CD4-positive, alpha-beta T cell treated with Interleukin-15 for 1 hour (primary cell): Measurements from ENCODE around the gene SRCIN1.
A peak's percentile ranks its signal among the peaks of the same experiment; 100 is the strongest.

Source experiments
- DNase-seq: peaks from one replicate; pipeline ENCODE4 v3.0.0-alpha.2; 2020

Gene SRCIN1

DNA sequence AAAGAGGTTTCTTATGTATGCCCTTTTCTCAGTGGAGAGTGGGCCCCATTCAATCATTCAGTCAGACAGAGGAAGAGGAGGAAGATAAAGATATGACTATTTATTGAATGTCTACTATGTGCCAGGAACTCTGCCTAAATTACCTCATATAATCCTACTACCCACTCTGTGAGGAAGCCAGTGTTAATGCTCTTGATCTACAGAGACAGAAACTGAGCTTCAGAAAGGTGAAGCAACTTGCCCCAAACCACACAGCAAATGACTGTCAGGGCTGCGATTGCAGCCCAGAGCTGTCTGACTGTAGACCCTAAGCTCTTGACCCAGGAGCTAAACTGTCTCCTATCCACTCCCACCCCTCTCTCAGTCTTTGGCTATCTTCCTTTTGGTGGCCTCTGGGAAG, 8.4 kb downstream of the SRCIN1 start:
- no peak for DNase-seq

DNA sequence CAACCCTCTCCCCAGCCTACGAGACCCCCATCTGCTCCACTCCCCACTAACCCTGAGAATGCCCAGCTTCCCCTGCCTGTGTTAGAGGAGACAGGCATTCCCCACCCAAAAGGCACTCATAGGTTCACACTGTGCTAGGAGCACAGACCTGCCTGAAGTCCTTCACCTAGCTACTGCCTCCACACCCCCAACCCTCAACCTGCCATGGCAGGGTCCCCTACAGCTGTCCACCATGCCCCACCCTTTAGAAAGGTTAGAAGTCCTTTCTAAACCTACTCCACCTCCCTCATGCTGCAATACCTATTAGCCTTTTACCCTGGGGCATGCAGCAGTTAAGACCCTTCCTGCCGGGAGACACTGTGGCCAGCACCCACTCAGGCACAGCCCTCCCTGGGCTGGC, 9.1 kb downstream of the SRCIN1 start:
- no peak for DNase-seq

DNA sequence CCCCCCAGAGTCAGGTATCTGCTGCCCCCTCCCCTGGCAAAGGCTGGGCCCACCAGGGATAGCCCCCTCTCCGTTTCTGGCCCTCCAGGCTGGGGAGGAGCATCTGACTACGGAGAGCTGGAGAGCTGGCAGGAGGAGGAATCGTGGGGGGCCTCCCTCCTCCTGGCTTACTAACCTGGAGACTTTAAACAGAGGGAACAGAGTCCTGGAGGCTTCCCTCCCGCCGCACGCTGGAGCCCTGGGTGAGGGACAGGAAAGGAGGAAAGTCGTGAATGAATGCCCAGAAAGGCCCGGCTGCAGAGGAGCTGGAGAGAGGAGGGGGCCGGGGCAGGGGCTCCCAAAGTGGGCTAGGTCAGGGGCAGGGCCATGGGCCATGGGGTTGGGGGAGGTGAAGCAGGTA, 9.9 kb downstream of the SRCIN1 start:
- no peak for DNase-seq

DNA sequence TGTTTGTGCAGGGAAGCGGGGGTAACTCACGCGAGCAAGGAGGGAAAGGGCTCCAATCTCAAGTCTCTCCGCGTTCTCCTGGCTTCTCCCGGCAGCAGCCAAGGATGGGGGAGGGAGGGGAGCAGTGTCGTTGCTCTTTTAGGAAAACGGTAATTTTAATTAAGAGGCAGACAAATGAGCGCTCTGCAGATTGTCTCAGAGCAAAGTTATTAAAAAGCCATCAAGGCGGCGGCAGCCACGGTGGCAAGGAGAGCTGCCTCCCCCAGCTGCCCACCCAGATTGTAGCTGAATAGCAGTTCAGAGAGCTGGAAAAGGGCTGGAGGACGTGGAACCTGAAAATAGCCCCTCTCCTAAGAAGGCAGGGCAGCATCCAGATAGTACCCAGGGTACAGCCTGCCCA, 11.6 kb downstream of the SRCIN1 start:
- DNase-seq = no peak

DNA sequence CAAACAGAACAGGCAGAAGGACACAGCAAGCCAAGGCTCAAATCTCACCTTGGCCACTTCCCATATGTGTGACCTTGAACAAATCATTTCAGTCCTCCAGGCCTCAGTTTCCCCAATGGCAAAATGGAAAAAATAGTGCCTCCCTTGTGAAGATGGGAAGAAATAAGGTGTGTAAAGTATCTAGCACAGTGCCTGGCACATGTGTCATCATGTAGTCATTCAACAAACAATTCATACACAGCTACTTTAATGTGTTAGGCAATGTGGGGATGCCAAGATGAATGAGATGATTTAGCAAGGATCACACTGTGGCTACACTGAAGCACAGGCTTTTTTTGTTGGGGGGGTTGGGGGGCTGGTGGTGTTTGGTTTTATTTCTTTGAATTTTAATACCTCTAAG, 13.3 kb downstream of the SRCIN1 start:
- DNase-seq = no peak

DNA sequence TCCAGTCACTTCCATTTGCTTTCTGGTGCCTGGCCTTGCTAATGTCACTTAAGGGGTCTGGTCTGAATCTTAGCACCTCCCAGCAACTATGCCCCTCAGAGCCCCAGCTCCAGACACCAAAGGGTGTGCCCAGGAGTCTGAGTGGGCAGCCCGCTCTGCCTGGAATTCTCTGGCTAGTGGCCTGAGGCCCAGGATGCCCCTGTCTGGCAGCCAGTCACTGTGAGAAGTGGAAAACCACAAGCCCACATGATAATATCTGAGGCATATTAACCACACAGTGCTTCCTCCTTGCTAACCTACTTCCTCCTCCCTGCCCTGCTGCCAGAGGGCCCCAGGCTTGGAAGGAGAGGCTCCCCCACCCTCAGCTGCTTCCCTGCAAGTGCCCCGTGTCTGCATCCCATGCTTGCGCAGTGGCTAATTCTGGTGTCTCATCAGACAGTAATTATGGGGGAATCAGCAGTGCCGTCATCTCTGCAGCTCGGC, 14.0 kb downstream of the SRCIN1 start:
- DNase-seq = peak; percentile 33

DNA sequence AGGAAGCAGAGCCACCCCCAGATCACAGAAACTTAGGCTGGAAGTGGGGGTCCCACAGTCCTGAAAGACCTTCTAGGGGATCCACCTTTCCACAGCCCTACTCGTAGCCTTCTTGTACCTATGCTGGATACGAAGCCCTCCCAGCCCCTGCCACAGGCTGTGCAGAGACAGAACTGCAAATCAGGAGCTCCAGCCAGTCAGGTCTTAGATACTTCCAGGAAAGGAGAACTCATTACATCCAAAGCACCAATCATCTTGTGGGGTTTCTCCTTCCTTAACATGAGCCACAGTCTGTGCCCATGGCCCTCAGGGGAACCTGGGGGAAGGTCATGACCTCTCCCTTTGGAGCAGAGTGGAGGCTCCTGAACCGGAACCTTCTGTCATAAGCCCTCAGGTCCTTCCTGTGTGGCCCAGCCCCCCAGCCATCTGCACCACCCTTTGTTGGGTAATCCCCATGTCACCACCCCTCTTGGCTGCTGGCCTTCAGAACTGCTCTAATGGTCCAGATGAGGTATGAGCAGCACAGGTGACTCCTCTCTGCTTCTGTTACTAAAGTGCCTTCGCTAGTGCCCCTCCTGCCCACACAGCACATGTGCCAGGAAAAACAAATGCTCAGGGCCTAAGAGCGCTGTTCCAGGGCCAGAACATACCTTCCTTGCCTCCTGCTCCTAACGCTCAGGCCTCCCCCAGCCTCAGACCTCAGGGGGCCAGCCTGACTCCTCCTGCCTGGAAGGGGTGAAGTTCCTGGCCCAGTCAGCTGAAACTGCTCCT, 14.6 kb downstream of the SRCIN1 start:
- DNase-seq = peak; percentile 55

DNA sequence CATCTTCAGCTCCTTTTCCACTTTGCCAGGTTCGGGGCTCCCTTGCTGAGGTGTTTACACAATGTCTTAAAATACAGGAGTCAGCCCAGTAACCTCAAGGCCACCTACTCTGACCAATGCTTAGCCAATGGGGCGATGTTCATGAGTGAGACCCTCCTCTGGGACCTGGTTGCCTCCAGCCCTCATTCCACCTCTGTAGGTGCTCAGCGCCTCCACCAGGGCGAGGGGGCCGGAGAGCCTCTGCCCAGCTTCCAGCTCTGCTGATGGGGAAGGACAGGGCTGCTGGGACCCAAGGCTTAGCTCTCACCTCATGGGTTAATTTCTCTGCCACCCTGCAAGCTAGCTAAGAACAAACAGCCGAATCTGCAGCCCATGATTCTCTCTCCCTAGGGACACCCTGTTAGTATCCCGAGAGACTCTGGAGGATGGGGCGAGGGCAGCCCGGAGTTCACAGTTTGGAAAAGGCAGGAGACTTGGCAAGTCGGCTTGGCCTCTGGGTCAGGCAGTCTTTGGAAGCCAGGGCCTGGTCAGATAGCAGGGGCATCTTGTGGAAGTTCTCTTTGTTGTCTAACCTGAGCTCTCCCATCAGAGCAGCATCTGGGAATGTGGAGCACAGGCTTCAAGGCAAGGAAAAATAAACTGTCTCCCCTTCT, 16.2 kb downstream of the SRCIN1 start:
- no peak for DNase-seq

DNA sequence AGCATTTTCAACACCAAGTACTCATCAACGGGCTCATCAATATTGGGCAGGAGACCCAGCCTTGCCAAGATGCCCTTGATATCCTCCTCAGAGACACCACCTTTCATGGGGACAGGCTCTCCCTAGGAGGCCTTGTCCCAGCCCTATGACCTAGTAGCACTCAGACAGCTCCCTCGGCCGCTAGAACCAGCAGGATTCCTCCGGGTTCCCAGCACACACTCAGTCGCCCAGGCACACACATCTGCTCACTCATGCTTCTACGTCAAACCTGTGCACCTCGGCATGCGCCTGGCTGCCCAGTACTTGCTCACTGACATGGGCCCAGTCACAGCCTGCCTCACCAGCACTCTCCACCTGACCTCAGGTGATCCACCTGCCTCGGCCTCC, 17.0 kb downstream of the SRCIN1 start:
- DNase-seq = no peak

DNA sequence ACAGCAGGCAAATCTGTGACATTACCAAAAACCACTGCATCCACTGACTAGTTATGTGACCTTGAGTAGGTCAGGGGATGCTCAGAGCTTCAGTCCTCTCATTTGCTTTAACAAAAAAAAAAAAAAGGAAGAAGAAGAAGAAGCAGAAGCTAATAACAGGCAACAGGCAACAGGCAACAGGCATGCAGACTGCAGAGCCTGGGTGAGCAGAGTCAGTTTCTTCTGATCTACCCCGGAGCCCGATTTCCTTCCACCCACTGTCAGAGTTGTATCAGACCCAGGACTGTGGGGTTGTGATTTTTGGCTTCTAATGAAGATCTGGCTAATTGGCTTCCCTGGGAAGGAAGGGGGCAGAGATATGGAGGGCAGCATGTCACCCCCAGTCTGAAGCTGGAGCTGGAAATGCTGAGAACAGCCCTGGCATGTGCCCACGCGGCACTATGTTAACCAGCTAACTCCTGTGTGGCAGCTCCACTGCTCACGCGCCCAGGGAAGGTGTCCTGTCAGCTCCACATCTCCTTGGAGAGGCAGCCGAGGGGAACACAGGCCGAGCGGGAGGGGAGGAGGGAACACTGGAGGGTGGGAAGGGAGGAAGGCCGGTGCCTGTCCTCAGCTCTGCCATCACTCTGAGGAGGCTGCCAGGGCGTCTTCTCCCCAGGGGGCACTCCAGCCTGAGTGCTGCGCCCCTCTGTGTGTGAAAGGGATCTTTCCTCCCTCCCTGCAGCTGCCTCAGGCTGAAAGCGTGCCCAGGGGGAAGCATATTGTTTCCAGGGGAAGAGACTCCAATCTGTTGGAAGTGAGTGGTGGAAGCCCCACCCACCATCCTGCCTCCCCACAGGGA, 17.6 kb downstream of the SRCIN1 start:
- no peak for DNase-seq

DNA sequence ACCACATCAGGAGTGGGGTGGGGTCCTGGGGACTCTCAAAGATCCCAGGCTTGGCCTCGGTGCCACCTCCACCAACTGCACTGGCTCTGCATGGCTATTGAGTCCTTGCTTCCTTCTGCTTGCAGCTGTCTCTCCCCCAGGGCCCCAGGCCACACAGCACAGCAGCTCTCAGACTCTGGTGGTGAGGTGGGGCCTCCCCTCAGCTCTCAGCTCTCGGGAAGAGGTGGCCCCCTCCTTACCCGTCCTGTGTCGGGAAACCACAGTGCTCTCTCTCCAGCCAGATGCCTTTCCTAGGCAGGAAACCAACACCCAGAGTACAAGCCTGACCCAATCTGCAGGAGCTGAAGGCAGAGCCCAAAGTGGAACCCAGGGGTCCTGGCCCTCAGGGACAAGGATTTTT, 18.5 kb downstream of the SRCIN1 start:
- no peak for DNase-seq

DNA sequence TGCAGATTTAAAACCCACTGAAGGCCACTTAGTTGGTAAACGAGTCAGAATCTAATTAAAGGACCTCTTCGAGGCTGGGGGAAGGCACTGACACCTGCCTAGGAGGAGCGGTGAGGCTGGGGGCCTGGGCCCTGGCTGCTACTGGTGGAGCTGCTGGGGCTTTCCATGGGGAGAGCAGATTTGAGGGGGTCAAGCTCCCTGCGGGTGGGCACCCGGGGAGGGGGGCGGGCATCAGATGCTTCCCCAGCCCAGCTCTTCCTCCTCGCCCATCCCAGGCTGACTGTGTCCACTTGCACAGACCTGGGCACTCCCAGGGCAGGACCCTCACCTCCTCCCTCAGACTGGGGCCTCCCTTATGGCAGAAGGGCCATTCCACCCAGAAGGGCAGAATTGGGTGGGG, 19.0 kb downstream of the SRCIN1 start:
- no peak for DNase-seq

DNA sequence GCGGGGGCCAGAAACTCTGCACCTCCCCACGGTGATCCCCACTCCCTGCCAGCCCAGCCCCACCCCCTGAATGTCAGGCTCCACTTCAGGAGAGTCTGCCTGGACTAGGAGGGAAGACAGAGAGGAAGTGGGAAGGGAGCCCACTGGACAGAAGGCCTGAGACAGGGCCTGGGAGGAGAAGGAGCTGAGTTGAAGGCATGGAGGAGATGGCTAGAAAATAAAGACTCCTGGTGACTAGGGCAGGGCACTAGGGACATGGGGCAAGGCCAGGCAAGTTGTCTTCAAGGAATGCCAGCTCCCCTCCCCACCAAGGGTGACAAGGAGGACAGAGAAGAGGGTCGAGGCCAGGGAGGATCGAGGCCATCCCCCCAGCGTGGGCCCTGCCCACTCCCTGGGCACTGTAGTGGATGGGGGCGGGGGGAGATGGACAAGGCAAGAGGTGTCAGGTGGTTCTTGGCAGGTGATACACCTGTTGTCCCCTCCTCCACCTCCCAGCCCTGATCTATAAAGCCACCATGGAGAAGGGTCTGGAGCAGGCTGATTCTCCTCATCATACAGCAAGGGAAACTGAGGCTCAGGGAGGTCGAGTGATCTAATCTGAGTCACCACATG, 19.7 kb downstream of the SRCIN1 start:
- no peak for DNase-seq

DNA sequence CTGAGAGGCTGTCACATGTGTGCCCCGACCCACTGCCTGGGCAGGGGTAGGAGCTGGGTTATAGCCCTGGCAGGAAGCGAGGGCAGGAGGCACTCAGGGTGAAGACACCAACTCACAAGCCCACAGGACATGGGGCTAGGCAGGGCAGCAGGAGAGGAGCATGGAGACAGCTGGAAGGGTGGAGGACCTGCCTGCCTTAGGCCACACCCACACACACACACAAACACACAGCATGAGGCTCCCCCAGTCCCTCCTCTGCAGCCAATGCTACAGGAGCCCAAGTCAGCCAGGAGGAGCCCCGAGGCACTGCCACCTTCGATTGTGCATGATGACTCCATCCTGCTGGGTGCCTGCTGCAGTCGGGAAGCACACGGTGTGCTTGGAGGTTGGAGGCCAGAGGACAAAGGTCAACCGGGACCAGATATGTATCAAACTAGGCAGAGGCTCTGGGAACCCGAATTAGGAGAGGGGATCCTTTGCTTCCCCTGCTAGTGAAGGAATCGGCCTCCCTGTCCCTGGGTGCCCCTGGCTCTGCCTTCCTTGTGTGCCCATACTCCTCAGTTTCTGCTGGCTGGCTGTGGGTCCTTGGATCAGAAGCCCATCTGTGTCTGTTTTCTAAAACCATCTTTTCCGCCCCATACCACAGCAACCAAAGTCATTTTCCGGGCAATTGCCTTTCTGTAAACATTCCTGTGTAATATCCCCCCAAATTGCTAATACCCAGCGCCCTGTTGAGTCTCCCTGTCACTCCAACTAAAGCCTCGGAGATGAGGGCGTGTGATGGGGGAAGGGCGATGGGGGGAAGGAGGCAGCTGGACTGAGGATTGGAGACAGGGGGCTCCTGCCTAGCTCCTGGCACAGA, 20.5 kb downstream of the SRCIN1 start:
- no peak for DNase-seq

DNA sequence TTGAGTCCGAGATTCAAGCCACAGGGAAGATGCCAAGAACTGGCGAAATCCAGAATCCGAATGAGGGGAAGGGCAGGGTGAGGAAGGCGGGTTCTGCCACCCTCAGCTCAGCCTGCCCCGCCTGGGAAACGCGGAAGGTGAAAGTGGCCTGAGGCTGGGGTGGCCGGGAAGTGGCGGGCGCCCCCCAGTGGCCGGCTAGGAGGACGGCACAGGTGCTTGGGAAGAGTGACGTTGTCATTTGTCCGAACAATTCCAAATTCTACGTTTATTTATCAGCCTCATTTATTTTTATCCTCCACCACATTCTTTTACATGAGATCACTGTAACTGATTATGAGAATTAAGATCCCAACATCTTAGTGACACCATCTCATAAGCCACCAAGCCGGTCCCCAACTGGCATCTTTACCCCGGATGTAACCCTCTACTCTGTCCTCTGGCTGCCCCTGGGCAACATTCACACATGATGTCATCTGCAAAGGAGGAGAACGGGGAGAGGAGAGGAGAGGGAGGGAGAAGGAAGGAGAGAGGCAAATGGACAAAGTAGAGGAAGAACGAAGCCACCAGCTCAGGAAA, 21.3 kb downstream of the SRCIN1 start:
- DNase-seq = peak; percentile 62

DNA sequence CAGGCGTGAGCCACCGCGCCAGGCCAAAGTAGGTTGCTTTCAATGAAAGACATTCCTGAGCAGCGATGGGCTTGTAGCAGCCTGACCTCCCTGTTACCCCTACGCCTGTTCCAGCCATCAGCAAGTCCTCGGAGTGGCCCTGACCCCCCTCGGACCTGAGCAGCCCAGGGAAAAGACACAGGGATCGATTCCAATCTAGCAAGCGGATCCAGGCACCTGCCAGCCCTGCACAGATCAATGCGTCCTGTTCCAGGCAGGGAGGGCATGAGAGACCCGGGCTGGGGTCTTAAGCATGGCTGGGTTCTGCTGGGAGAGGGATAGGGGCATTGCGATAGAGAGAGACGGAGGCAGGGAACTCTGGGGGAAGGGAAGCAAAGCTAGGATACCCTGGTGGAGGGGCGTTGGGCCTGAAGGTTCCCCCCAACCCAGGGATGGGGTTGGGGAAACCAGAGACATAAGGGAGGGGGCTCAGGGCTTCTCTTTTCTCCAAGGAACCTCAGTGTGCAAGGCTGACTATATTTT, 21.9 kb downstream of the SRCIN1 start:
- no peak for DNase-seq

DNA sequence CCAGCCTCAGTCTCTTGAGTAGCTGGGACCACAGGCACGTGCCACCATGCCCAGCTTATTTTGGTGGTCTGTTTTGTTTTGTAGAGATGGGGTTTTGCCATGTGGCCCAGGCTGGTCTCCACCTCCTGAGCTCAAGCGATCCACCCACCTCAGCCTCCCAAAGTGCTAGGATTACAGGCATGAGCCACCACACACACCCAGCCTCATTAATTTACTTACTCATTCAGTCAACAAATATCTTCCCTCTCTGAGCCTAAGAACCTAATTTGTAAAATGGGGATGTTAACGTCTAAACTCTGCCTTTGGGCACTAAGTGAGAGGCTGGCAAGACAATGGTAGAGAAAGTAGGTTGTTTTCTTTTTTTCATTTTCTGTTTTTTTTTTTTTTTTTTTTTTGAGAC, 22.6 kb downstream of the SRCIN1 start:
- DNase-seq = no peak

DNA sequence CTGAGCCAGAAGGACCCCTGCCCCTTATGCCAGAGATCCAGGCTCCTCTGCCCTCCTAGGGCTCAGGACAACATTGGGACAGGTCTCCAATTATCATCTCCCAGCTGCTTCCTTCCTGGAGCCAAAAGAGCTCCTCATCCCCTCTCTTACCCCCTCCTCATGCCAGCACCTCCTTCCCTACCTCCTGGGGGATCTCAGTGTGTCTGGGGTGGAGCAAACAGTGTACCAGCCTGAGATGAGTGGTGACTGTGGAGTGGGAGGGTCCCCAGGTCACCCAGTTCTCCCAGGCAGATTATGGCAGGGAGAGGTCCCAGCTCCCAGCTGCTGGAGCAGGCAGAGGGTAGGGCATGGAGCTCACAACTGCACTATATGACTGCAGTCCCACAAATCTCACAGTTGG, 23.7 kb downstream of the SRCIN1 start:
- DNase-seq = no peak

DNA sequence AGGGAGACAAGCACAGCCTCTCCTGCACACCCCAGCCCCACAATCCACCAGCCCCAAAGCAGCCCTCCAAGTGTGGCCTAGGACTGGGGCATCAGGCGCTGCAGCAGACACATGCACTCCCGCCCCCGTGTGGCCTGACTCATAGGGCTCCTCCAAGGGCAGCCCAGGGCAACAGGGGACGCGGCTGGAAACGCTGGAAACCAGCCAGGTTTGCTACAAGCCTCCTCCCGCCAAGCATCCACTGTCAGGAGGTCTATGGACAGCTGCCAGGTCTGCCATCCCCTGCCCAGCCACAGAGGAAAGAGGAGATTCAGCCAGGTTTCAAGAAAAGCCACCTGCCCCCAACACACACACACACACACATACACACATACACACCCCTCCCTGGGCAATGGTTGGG, 25.8 kb downstream of the SRCIN1 start:
- DNase-seq = no peak

DNA sequence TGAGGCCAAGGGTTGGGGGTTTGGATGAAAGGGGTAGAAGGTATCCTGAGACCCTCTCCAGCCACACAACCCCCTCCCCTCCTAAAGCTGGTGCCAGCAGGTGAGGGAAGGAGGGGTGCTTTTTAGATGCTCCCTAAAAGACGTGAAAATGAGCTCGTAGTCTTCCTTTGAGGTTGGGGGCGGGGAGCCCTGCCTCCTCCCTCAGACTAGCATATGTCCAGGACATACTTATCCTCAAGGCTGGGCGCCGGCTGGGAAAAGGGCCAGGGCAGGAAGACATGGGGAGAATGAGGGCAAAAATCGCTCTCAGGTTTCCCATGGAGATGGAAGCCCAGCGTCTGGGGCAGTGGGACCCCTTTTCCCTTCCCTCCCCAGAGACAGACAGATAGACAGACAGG, 26.7 kb downstream of the SRCIN1 start:
- no peak for DNase-seq

DNA sequence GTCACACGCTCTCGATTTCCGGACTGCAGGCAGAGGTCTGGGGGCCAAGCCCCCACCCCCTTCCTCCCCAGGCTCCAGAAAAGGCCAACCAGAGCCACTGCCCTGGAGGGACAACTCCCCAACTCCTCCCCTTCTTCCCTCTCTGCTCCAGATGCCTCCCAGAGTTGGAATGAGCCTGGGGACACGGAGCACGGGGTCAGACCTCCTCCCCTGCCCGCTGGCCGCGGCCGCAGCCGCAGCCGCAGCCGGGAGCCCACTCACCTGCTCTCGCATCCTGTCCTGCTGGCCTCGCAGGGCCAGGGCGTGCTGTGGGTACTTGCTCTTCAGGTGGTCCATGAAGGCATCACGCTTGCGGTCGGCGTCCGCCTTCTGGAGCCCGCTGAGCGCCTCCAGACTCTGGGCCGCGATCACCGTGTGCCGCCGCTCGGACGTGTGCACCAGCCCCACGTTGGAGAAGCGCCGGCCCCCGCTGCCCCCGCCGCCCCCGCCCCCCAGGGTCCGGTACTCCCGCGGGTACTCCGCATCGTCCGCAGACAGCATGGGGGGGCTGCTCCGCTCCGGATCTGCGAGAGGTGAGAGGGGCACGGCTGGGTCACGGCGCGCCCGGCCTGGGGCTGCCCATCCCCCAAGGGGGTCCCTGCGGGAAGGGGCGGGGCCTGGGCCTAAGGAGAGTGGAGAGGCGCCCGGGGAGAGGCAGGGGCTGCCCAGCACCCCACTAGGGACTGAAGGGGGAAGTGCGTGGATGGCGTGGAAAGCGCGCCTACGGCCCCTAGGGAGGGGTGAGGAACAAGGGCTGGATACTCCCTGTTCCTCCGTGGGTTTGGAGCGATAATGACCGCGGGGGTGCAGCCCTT, 27.3 kb downstream of the SRCIN1 start:
- no peak for DNase-seq
